Liver (tissue), 3 donors: ENCODE measurements around the gene C3orf52.

ENCODE experiments used
- CTCF ChIP-seq: fragments of 150-350 bp; IDR thresholded peaks from 2 replicates; pipeline ENCODE4 v1.5.1; 2017; ENCODE audit warnings: improper control_type of control experiment, low read depth, low read length; ENCODE audit not compliant: missing input control
- RAD21 ChIP-seq, 2 donors: IDR thresholded peaks; 2 replicates each; pipeline ENCODE4 v1.6.1; 2016; ENCODE audit warnings: antibody characterized with exemption in 2 of 2, mild to moderate bottlenecking in 2 of 2
- RXRA ChIP-seq, 2 donors: IDR thresholded peaks; 2 replicates each; pipeline ENCODE4 v1.6.1; 2017 to 2018; ENCODE audit warnings: antibody characterized with exemption in 2 of 2, mild to moderate bottlenecking in 1 of 2
- donor health status: healthy.
- donor health status: healthy.

- TF ChIP-seq RAD21 (IDR thresholded peaks at IDR 0.05) (no peak), RXRA (IDR thresholded peaks at IDR 0.05) (no peak), CTCF (no peak)
Observed at GRCh38 chr3:112130638-112130993, 44.4 kb downstream of the C3orf52 start.
